Fibroblast of skin of right biceps (primary cell): Measurements from ENCODE around the gene APC.
"Not testable (repeated sequence)": the region's sequence is repeated elsewhere in the genome, so short reads cannot be mapped to it uniquely, and the experiment has no call there.

Experiments used
- DNase-seq: peaks from one replicate; pipeline ENCODE4 v3.0.0-alpha.2; 2013

Gene APC

DNA sequence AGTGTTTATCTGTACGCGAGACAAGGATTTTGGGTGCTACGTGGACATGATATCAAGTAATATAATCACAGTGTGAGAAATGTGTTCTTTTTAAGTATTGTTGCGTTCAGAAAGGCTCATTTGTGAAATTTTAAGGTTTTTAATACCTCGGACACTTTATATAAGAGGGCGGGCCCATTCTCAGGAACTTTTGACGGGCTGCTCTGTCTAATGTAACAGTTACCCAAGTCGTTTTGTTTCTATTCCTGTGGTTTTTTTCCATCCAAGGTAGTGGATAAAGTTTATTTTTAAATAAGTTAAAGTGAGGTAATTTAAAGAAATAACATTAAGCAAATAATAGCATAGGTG, 123.9 kb downstream of the APC start:
- no peak for DNase-seq

DNA sequence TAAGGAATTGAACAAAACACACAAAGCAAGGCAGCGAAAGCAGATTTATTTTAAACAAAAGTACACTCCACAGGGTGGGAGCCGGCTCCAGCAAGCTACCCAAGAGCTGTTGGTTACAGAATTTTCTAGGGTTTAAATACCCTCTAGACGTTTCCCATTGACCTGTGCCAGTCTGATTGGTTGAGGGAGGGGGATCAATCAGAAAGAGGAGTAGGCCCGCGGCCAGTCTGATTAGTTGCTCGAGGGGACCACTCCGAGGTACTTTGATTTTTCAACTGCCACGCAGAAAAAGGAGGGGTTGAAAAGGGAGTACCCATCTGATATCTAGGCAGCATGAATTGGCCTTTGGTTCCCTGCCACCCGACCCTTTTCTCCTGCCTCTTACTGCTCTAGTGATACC, 124.4 kb downstream of the APC start:
- DNase-seq: no peak

DNA sequence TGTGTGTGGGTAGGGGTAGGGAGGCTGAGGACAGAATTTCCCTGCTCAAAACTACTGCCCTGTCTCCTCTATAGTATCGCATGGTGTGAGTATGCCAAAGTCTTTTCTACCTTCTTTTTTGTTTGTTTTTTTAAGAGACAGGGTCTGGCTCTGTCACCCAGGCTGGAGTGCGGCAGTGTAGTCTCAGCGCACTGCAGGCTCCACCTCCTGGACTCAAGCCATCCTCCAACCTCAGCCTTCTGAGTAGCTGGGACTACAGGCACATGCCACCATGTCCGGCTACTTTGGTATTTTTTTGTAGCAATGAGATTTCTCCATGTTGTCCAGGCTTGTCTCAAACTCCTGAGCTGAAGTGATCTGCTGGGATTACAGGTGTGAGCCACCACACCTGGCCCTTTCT, 125.9 kb downstream of the APC start:
- DNase-seq: no peak

DNA sequence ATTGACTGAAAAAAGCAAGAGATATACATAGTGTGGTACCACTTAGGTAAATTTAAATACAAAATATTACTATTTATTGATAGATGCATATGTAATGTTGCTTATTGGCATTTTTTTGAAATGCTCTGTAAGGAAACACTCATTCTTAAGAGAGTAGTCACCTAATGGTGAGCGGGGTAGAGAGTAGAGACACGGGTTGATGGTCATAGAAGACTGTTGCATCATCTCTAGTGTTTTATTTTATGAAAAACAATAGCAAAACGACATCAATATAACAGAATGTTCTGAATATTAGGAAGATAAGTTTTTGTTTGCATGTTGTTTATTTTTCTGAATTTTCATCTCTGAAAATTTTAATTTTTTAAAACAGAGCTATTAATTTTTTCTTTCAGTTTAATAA, 127.4 kb downstream of the APC start:
- no peak for DNase-seq

DNA sequence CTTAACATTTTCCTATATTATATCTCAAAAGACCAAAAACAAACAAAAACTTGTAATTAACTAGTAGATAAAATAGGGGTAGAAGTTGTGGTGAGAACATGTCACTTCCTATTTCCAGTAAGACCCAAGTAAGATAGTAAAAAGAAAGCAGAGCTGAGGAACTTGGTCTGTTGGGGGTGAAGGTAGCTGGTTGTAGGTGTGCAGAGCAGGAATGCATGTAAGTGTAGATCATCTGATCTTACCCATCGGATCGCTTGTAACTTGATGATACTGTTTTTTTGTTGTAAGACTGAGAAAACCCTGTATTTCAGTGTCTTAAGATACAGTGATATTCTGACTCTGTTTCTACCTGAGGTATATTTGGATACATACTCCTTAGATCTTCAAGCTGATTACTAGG, 129.1 kb downstream of the APC start:
- DNase-seq: no peak

DNA sequence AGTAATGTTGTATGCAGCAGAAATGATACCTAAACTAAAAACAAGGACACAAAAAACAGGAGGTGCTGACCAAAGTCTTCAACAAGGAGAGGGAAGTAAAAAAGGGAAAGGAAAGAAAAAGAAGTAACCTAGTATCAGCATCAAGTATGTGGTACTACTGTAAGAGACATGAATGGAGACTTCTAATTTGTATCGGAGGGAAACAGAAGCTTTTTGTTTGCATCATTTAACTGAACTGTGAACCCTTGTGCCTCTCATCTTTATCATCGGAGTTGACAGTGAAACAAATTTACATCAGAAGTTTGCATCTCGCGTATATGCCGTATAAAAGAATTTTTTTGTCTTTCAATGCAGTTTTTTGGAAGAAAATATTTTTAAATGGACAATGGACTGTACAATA, 129.7 kb downstream of the APC start:
- DNase-seq: no peak

DNA sequence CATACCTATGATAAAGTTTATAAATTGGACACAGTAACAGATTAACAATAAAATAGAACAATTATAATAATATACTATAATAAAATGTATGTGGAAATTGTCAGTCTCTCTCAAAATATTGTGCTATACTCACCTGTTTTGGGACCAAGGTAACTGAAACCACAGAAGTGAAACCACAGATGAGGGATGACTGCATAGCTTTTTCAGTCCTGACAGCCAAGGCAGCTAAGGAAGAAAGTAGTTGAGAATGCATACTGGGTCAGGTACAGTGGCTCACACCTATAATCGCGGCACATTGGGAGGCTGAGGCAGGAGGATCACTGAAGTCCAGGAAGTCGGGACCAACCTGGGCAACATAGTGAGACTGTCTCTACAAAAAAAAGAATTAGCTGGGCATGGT, 132.3 kb downstream of the APC start:
- DNase-seq: no peak

DNA sequence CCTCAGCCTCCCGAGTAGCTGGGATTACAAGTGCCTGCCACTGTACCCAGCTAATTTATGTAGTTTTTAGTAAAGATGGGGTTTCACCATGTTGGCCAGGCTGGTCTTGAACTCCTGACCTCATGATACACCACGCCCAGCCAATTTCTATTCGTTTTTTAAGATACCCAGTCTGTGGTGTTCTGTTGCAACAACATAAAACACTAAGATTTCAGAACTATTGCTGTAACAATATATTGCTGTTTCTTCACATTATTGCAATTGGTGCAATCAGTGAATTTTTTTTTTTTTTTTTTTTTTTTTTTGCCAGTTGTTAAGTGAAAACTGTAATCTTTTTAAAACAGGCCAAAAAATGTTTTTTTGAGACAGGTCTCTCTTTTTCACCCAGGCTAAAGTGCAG, 133.3 kb downstream of the APC start:
- DNase-seq: no peak

DNA sequence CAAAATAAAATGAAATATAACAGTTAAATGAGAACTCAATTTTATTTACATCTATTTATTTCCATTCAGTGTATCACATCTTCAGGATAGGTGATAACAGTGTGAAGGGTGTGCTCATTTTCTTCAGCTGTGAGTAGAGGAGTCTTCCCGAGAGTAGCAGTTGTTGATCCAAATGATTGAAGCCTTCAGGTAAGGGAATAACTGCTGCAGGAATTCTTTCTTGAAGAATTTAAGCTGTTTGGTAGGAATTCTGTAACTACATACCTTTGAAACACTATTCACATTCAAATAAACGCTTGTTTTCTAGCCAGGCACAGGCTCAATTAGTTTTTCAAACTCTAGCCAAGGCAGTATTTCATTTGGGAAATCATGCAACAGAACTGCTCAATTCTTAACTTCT, 138.7 kb downstream of the APC start:
- no peak for DNase-seq

DNA sequence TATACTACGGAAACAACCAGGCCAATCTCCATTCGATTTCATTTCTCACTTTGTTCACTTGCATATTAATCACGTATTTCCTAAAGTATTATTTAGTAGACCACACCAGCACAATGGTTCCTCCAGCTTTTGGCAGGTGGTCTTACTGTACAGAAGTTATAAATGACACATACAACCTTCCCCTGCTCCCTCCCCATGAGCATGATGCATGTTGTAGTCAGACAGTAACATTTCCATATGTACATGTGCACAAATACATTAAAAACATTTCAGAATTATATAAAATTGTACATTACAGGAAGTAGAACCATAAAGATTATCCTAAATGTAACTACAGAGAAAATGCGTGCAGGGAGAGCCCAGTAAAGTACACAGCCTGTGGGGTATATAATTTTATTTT, 140.4 kb downstream of the APC start:
- no peak for DNase-seq

DNA sequence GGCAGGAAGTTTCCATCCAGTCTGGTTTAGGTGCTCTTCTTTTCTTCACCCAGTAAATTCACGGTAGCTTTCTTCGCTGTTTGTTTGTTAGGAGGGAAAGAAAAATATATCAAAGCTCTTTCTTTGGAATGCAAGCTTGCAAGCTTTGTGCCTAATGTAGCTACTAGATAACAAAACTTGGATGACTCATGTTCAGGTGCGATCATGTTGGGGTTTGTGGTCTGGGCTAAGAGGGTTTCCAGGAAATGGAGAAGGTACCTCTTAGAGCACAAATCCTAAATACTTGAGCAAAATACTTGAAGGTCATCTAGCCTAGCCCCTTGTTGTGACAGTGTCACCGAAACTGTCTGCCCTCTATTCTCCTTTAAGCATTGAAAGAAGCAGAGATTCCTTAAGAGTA, 141.1 kb downstream of the APC start:
- no peak for DNase-seq

DNA sequence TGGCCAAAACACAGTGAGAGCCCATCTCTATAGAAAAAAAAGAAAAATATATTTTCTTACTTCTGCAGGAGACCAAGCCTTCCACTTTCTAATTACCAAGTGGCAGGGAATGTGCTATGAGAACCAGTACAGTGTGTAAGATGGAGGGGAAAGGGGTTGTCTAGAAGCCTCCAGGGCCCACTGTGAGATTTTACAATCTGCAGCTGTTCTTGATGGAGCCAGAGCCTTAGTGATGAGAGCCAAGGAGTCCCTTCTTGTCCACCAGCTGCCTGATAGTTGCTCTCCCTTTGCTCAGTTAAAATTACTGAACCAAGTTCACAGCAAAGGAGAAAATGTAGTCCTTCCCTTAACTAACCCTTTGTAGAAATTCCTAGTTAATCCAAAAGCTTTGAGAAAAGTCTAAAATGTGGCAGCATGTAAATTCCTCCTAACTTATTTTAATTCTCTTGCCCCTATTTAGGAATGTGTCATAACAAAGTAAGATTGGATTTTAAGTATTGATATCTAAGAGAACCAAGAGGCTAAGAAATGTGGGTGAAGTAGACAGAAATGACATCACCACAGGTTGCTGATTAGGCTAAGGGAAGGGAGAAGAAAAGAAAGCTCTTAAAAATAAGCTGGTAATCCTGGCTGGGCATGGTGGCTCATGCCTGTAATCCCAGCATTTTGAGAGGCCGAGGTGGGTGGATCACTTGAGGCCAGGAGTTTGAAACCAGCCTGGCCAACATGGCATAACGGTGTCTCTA, 142.7 kb downstream of the APC start:
- no peak for DNase-seq

DNA sequence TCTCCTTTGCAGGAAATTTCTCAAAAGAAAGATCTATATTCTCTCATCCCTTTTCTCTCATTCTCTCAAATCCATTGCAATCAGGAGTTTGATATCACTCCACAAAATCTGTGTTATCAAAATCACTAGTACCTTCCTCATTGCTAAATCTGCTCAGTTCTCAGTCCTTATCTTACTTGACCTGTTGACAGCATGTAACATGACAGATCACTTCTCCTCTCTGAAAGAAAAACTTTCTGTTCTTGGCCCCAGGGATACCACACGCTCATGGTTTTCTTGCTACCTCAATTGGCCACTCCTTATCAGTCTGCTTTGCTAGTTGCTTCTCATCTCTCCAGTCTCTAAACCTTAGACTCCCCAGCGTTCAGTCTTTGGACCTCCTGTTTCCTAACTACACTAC, 145.5 kb downstream of the APC start:
- DNase-seq: no peak

DNA sequence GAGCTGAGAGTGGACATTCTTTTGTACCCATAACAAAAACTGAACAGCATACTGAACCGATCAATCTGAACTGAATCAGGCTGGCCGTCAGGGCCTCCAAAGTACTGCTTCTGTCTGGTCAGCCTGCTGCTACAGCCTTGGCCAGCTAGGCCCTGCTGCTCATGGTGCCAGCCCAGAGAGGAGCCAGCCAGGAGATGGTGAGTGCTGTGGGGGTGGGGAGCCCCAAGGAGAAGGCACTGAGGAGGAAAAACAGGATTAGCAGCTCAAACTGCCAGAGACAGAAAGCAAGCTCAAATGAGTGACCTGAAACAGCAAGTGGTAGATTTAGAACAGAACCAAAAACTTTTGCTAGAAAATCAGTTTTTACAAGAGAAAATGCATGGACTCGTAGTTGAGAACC, 147.3 kb downstream of the APC start:
- DNase-seq: no peak

DNA sequence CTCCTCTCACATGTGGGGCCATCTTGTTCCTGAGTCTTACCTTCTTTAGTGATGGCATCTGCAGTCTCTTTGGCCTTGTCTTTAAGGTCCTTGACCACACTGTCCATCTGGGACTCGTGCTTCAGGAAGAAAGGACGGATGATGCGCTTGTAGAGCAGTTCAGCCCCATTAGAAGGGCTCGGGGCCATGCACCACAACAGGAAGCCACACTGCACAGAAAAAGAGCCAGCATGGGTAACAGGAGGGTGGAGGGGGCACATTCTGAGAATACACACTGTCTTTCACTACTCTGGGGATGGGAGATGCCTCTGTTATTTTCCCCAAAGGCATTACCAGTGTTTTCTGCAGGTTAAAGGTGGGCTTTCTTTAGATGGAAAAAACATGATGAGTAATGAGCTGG, 149.3 kb downstream of the APC start:
- DNase-seq: no peak

DNA sequence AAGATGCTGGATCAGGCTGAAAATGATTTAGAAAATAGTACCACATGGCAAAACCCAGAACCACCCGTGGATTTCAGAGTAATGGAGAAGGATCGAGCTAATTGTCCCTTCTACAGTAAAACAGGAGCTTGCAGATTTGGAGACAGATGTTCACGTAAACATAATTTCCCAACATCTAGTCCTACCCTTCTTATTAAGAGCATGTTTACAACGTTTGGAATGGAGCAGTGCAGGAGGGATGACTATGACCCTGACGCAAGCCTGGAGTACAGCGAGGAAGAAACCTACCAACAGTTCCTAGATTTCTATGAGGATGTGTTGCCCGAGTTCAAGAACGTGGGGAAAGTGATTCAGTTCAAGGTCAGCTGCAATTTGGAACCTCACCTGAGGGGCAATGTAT, 154.4 kb downstream of the APC start:
- DNase-seq: not testable (repeated sequence)

DNA sequence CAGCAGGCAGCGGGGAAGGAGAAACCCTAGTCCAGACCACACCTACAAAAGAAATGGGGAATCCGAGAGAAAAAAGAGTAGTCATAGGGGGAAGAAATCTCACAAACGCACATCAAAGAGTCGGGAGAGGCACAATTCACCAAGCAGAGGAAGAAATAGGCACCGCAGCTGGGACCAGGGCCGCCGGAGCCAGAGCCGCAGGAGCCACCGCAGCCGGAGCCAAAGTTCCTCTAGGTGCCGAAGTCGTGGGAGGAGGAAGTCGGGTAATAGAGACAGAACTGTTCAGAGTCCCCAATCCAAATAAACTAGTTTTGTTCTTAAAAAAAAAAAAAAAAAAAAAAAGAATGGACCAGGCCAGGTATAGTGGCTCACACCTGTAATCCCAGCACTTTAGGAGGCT, 155.1 kb downstream of the APC start:
- no peak for DNase-seq

DNA sequence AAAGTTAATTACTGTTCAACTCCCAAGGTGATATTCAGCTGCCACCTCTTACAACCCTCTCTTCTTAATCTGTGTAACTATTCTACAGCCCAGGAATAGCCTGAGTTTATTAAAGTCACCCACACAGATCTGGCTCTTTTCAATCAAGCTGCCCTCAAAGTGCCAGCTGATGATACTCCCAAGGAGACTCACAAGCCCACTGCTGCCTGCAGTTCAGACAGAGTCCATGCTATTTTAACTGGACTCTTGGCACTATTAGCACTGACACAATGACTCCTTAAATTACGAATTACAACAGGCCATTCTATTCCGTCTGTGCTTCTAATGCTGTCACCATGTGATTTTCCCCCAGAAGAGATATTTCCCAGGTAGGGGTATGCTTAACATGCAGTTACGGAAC, 158.0 kb downstream of the APC start:
- no peak for DNase-seq
